Smooth muscle cell (in vitro differentiated cells): ENCODE results near the gene ZNF862. TPM values are rescaled to one million over a fixed set of nuclear protein-coding genes. Genes with fewer than 3 reads are reported as not detected.

Experiments
- DNase-seq: peaks from one replicate; lab custom pipeline; 2025; ENCODE audit not compliant: unreplicated experiment; lab: John Stamatoyannopoulos, UW
- H2AFZ ChIP-seq: fragments of 200-600 bp; sonication (generic); 2 replicates; pipeline ENCODE4 v1.6.0; 2016; ENCODE audit warnings: antibody characterized with exemption, low read depth, mild to moderate bottlenecking
- H3F3A ChIP-seq: fragments of 200-600 bp; sonication (generic); 2 replicates; pipeline ENCODE4 v1.6.0; 2017; ENCODE audit warnings: antibody characterized with exemption, low read depth
- H3K27ac ChIP-seq: fragments of 200-600 bp; sonication (generic); 2 replicates; pipeline ENCODE4 v1.5.1; 2016; ENCODE audit warnings: low read depth, mild to moderate bottlenecking
- H3K27me3 ChIP-seq: fragments of 200-600 bp; sonication (generic); 2 replicates; pipeline ENCODE4 v1.6.1; 2016; ENCODE audit warnings: low read depth, mild to moderate bottlenecking
- H3K36me3 ChIP-seq: fragments of 200-600 bp; sonication (generic); 2 replicates; pipeline ENCODE4 v1.5.1; 2016; ENCODE audit warnings: low read depth
- H3K4me1 ChIP-seq: fragments of 200-600 bp; sonication (generic); 2 replicates; pipeline ENCODE4 v1.5.1; 2016; ENCODE audit warnings: low read depth
- H3K4me2 ChIP-seq: fragments of 200-600 bp; sonication (generic); 2 replicates; pipeline ENCODE4 v1.6.0; 2016; ENCODE audit warnings: mild to moderate bottlenecking
- H3K4me3 ChIP-seq: fragments of 200-600 bp; sonication (generic); 2 replicates; pipeline ENCODE4 v1.5.1; 2016; ENCODE audit warnings: mild to moderate bottlenecking
- H3K79me2 ChIP-seq: fragments of 200-600 bp; sonication (generic); 2 replicates; pipeline ENCODE4 v1.6.0; 2016; ENCODE audit warnings: low read depth, mild to moderate bottlenecking
- H3K9ac ChIP-seq: fragments of 200-600 bp; sonication (generic); 2 replicates; pipeline ENCODE4 v1.6.0; 2016; ENCODE audit warnings: low read depth
- H3K9me3 ChIP-seq: fragments of 200-600 bp; sonication (generic); replicated peaks from 2 replicates; pipeline ENCODE4 v1.5.1; 2016; ENCODE audit warnings: low read depth
- H4K20me1 ChIP-seq: fragments of 200-600 bp; sonication (generic); 2 replicates; pipeline ENCODE4 v1.6.0; 2016; ENCODE audit warnings: low read depth
- CTCF ChIP-seq: fragments of 200-600 bp; sonication (generic); IDR thresholded peaks from 2 replicates; pipeline ENCODE4 v1.5.1; 2017; ENCODE audit warnings: borderline replicate concordance, mild to moderate bottlenecking, antibody characterized with exemption; ENCODE audit not compliant: insufficient read depth, poor library complexity, severe bottlenecking
- WGBS: methylation state at CpG from one replicate; pipeline ENCODE4 v1.1.7; 2016; ENCODE audit warnings: low lambda C conversion rate; 5-methylcytosine and 5-hydroxymethylcytosine counted together
- polyA plus RNA-seq: library from polyadenylated mRNA; unstranded; fragments of >200 nt; fragmentation: Nextera tagmentation; extraction: Ambion mirVana; gene quantifications from 2 replicates; pipeline ENCODE4 v1.2.1, GENCODE V29; 2016
- total RNA-seq: library from RNA; depleted of rRNA; stranded (reverse); fragments of >200 nt; gene quantifications from 2 replicates; pipeline ENCODE4 v1.2.3, GENCODE V29; 2014

Gene ZNF862
- total and polyA plus RNA-seq, 2 experiments from 2014 or later, result 5.4 to 10.2 TPM

- H3K27me3 ChIP-seq, result no peaks in the 10 kb centered on the region
- no peak for TF ChIP-seq CTCF
- H3K9ac ChIP-seq, result no peak overlapping the region
- H3K4me3 ChIP-seq, result no peak overlapping the region
- no peaks in the 10 kb centered on the region for H3F3A ChIP-seq
- WGBS, result 91% methylated on average over 4 of the region's 4 CpGs
- no peaks in the 10 kb centered on the region for H3K4me1 ChIP-seq
- H3K79me2 ChIP-seq, result no peaks in the 10 kb centered on the region
- no peak for DNase-seq
- H3K4me2 ChIP-seq, result no peak overlapping the region
- H2AFZ ChIP-seq, result no peak overlapping the region
- no peaks in the 10 kb centered on the region for H3K36me3 ChIP-seq
- H3K9me3 ChIP-seq, result no peaks in the 10 kb centered on the region
- no peak overlapping the region for H3K27ac ChIP-seq
- H4K20me1 ChIP-seq, result no peaks in the 10 kb centered on the region
These were observed 25.3 kb downstream of the ZNF862 start for GRCh38 chr7:149863500-149863899.

DNA sequence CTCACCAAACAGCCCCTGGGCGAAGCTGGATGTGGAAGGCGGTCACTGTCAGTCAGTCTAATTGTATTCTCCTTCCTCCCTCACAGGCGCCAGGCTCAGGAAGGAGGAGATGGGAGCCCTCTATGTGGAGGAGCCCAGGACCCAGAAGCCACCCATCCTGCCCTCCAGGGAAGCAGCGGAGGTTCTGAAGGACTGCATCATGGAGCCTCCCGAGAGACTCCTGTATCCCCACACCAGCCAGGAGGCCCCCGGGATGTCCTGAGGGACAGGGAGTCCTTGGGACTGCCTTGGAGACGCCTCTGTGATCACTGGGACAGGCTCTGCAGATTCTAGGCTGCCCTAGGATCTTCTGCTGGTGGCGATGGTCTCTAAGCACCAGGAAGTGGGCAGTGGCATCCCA lies 25.8 kb downstream of the ZNF862 start:
- Histone ChIP-seq H3K4me3 (no peak overlapping the region), H3F3A (no peaks in the 10 kb centered on the region), H4K20me1 (no peaks in the 10 kb centered on the region), H2AFZ (no peak overlapping the region), H3K9me3 (no peaks in the 10 kb centered on the region), H3K4me2 (no peak overlapping the region), H3K36me3 (no peaks in the 10 kb centered on the region), H3K27me3 (no peaks in the 10 kb centered on the region), H3K79me2 (no peaks in the 10 kb centered on the region), H3K4me1 (no peaks in the 10 kb centered on the region), H3K27ac (no peak overlapping the region), H3K9ac (no peak overlapping the region)
- no peak for TF ChIP-seq CTCF
- DNase-seq, result no peak
- WGBS, result 90% methylated on average over 8 of the region's 8 CpGs

GRCh38 chr7:149864751-149865150 lies 26.6 kb downstream of the ZNF862 start:
- no peak for DNase-seq
- no peak overlapping the region for H3K27ac ChIP-seq
- no peaks in the 10 kb centered on the region for H3K9me3 ChIP-seq
- 95% methylated on average over 12 of the region's 12 CpGs for WGBS
- H3K79me2 ChIP-seq, result no peaks in the 10 kb centered on the region
- H3K27me3 ChIP-seq, result no peaks in the 10 kb centered on the region
- no peaks in the 10 kb centered on the region for H4K20me1 ChIP-seq
- no peaks in the 10 kb centered on the region for H3K36me3 ChIP-seq
- H3F3A ChIP-seq, result no peaks in the 10 kb centered on the region
- no peak overlapping the region for H2AFZ ChIP-seq
- no peaks in the 10 kb centered on the region for H3K4me1 ChIP-seq
- no peak for TF ChIP-seq CTCF
- no peak overlapping the region for H3K4me3 ChIP-seq
- no peak overlapping the region for H3K4me2 ChIP-seq
- H3K9ac ChIP-seq, result no peak overlapping the region

GRCh38 chr7:149865437-149865836 lies 27.3 kb downstream of the ZNF862 start:
- H3K4me3 ChIP-seq, result no peak overlapping the region
- TF ChIP-seq CTCF, result no peak
- H3K4me1 ChIP-seq, result no peaks in the 10 kb centered on the region
- H3F3A ChIP-seq, result no peaks in the 10 kb centered on the region
- no peaks in the 10 kb centered on the region for H3K9me3 ChIP-seq
- H4K20me1 ChIP-seq, result no peaks in the 10 kb centered on the region
- H3K4me2 ChIP-seq, result no peak overlapping the region
- H3K27ac ChIP-seq, result no peak overlapping the region
- WGBS, result 90% methylated on average over 6 of the region's 7 CpGs
- no peaks in the 10 kb centered on the region for H3K36me3 ChIP-seq
- no peak overlapping the region for H3K9ac ChIP-seq
- H3K79me2 ChIP-seq, result no peaks in the 10 kb centered on the region
- no peak for DNase-seq
- H3K27me3 ChIP-seq, result no peaks in the 10 kb centered on the region
- no peak overlapping the region for H2AFZ ChIP-seq
